Stomach smooth muscle (tissue), 2 donors: ENCODE data around the gene PGS1.

Experiments used
- H3K27ac ChIP-seq: one replicate; pipeline ENCODE4 v1.7.0; 2013; ENCODE audit warnings: mild to moderate bottlenecking, low read length, inconsistent platforms
- H3K27me3 ChIP-seq, 2 donors: one replicate each; pipeline ENCODE4 v1.7.0; 2013; ENCODE audit warnings: low read length in 2 of 2; ENCODE audit not compliant: insufficient read depth in 2 of 2, control insufficient read depth in 1 of 2
- H3K36me3 ChIP-seq, 2 donors: one replicate each; pipeline ENCODE4 v1.7.0; 2013; ENCODE audit warnings: low read length in 2 of 2; ENCODE audit not compliant: control insufficient read depth in 2 of 2, insufficient read depth in 2 of 2
- H3K4me1 ChIP-seq: one replicate; pipeline ENCODE4 v1.7.0; 2013; ENCODE audit warnings: low read length; ENCODE audit not compliant: control insufficient read depth, insufficient read depth
- H3K4me3 ChIP-seq, 2 donors: one replicate each; pipeline ENCODE4 v1.7.0; 2013; ENCODE audit warnings: low read length in 2 of 2
- H3K9ac ChIP-seq, 2 donors: one replicate each; pipeline ENCODE4 v1.7.0; 2013; ENCODE audit warnings: low read length in 2 of 2, mild to moderate bottlenecking in 1 of 2
- H3K9me3 ChIP-seq, 2 donors: one replicate each; pipeline ENCODE4 v1.7.0; 2013; ENCODE audit warnings: low read length in 2 of 2; ENCODE audit not compliant: control insufficient read depth in 2 of 2
- donor health status: healthy.
- donor health status: Pancreatic carcinoma.

The PGS1 gene

DNA sequence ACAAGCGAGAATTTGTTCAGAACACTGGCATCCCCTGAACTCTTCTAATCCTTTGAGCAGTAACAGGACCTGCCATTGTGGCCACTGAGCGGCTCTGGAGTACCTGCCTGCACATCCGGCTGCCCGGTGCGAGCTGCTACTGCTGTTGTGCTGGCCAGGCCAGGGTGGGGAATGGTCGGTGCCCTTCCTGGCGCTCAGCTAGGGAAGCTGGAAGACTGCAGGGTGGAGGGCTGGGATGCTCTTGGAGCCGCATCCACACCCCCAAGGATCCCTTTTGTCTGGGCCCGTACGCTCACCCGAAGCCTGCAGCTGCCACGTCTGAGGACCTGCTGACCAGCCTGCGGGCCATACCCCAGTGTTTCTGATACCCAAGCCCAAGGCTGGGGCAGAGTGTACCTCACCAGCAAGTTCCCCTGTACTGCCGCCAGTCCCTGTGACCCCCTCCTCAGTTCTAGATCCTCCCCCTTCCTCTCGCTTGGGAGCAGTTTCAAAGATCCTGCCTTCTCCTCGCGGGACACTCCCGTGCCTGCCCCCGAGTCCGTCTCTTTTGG is 49.7 kb downstream of the PGS1 start:
- Histone ChIP-seq H3K9ac (no peak overlapping the region), H3K36me3 (peaks cover 11 to 19% of the 10 kb centered on the region in 2 donors), H3K9me3 (no peaks in the 10 kb centered on the region), H3K27ac (no peak overlapping the region), H3K27me3 (no peaks in the 10 kb centered on the region), H3K4me3 (peak overlapping the region in 1 of 2 donors; percentile 35), H3K4me1 (peaks cover 12% of the 10 kb centered on the region)

DNA sequence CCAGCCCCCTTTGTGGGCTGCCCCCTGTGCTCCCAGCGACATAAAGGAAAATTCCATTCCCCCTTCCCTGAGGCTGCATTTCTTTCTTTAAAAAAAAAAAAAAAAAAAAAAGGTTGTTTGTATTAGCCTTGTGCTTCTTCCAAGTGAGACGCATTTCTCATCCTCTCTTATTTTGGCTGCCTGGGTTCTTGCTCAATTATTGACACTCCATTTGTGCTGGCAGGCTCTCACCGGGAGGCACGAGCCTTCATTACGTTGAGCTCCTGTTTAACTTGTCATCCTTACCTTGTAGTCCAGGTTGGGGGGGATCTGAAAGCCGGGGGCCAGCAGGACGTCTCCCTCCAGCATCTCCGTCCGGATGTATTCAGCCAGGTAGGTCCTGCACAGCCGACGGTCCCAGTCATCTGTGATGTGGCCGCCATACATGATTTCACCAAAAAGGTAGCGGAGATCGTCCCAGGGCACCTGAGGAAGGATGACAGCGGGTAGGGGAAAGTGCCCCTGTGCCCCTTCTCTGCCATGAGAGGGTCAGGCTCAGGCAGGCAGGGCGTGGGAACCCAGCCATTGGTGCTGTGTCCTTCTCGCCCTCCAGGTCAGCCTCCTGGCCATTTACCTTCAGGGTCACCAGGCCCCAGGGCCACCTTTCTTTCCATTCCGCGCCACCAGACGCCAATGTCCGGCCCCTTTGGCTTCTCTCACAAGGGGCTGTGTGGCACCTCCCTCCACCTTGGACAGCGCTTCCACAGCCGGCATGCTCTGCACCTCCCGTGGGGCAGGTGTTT is 50.6 kb downstream of the PGS1 start:
- no peak overlapping the region for H3K27ac ChIP-seq
- no peak overlapping the region for H3K9ac ChIP-seq
- H3K27me3 ChIP-seq: no peaks in the 10 kb centered on the region
- H3K4me3 ChIP-seq: no peak overlapping the region
- H3K4me1 ChIP-seq: peaks cover 12% of the 10 kb centered on the region
- no peaks in the 10 kb centered on the region for H3K9me3 ChIP-seq
- H3K36me3 ChIP-seq: peaks cover 8 to 13% of the 10 kb centered on the region in 2 donors

DNA sequence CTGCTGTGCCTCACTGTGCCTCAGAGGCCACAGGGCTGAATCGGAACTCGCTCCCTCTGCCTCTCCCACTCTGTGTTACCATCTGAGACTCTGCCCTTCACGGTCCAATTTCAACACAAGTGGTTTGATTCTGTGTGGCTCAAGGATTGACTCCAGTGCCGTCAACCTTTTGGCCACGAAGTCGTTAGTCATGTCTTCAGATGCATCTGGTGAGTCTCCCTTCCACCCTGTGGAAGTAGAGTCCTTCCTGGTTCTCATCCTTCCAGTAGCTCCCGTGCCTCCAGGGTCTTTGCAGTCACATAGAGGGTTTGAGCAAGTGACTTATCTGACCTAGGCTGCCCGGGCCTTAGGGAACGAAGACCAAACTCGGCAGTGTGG is 51.2 kb downstream of the PGS1 start:
- H3K36me3 ChIP-seq: peaks cover 3 to 10% of the 10 kb centered on the region in 2 donors
- no peak overlapping the region for H3K4me3 ChIP-seq
- no peaks in the 10 kb centered on the region for H3K9me3 ChIP-seq
- peaks cover 12% of the 10 kb centered on the region for H3K4me1 ChIP-seq
- H3K27ac ChIP-seq: no peak overlapping the region
- H3K27me3 ChIP-seq: no peaks in the 10 kb centered on the region
- no peak overlapping the region for H3K9ac ChIP-seq

DNA sequence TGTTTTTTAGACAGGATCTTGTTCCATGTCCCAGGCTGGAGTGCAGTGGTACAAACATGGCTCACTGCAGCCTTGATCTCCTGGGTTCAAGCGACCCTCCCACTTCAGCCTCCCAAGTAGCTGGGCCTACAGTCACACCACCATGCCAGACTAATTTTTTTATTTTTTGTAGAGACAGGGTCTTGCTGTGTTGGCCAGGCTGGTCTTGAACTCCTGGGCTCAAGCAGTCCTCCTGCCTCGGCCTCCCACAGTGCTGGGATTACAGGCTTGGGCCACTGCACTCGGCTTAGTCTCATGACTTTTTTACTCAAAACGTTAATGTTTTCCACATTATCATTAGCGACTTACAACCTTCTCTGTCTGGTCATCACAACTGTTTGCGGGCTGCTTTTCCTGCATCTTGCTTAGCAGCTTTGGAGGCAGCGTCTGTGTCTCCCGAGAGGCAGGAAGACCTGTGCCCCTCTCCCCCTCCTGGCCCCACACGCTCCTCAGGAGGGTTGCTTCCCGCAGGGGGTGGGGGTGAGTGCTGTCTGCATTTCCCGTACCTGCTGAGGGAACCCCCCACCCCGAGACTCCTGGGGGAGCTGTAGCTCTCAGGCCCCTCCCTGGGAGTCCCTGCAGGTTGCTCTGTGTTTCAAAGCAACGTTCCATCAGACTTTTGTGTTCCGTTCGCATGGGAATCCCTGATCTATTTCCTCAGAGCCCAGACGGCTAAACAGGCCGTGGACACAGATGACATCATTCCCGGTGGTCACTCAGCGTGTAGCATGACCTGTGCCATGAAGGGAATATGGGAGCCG is 52.6 kb downstream of the PGS1 start:
- peaks cover 3% of the 10 kb centered on the region in 2 donors for H3K36me3 ChIP-seq
- H3K9ac ChIP-seq: no peak overlapping the region

DNA sequence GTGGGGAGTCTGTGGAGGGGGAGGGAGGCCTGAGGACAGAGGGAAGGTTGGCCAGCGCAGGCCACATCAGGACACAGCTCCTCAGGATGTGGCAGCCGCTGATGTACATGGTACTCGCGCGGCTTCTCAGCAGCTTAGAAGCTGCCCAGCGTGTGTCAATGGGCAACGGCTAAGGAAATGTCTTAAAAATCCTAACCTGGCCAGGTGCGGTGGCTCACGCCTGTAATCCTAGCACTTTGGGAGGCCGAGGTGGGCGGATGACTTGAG is 53.2 kb downstream of the PGS1 start:
- no peak overlapping the region for H3K9ac ChIP-seq
- H3K9me3 ChIP-seq: no peaks in the 10 kb centered on the region
- peaks cover 12% of the 10 kb centered on the region for H3K4me1 ChIP-seq
- peaks cover 0 to 3% of the 10 kb centered on the region in 2 donors for H3K27me3 ChIP-seq
- no peak overlapping the region for H3K27ac ChIP-seq
- H3K4me3 ChIP-seq: no peak overlapping the region
- peaks cover 2 to 3% of the 10 kb centered on the region in 2 donors for H3K36me3 ChIP-seq

More for the DNA sequence above, 52.6 kb downstream of the PGS1 start:
- Histone ChIP-seq H3K9me3 (no peaks in the 10 kb centered on the region), H3K27me3 (peaks cover 0 to 3% of the 10 kb centered on the region in 2 donors), H3K4me1 (peaks cover 12% of the 10 kb centered on the region), H3K4me3 (no peak overlapping the region), H3K27ac (no peak overlapping the region)

DNA sequence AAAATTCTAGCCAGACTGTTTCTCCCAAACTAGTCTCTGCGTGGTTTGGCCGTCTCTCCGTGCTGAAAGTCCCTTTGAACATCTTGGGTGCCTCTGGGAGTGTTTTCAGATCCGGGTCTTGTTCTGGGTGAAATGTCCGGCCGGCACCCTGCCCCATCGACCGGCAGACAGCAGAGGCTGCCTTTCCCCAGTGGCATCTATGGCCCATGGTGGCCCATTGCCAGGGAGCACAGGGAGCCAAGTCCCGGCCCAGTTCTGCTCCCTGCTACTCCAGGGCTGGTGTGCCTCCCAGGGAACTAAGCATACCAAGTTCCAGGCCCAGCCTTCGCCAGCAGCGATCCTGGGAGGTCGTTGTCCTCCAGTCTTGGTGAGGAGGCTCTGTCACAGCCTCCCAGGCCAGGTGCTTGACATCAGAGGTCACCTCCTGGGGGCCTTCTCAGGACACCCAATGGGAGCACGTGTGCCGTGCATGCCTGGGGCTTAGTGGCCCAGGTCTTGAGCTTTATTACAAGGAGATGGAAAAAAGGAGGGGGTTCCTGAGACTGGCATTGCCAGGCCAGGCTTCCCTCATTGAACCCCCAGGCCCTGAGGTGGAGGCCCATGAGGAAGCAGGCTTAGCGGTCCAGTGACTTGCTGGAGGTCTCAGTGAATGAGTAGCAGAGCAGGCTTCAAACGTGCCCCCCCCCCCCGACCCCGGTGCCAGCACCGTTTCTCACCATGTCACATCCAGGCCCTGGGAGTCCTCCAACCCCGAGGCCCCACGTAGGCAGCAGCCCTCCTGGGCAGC is 54.0 kb downstream of the PGS1 start:
- H3K36me3 ChIP-seq: peaks cover 0 to 3% of the 10 kb centered on the region in 2 donors
- no peaks in the 10 kb centered on the region for H3K9me3 ChIP-seq
- H3K4me1 ChIP-seq: peaks cover 12% of the 10 kb centered on the region
- H3K27me3 ChIP-seq: peaks cover 8 to 9% of the 10 kb centered on the region in 2 donors
- no peak overlapping the region for H3K9ac ChIP-seq
- H3K27ac ChIP-seq: no peak overlapping the region
- no peak overlapping the region for H3K4me3 ChIP-seq

DNA sequence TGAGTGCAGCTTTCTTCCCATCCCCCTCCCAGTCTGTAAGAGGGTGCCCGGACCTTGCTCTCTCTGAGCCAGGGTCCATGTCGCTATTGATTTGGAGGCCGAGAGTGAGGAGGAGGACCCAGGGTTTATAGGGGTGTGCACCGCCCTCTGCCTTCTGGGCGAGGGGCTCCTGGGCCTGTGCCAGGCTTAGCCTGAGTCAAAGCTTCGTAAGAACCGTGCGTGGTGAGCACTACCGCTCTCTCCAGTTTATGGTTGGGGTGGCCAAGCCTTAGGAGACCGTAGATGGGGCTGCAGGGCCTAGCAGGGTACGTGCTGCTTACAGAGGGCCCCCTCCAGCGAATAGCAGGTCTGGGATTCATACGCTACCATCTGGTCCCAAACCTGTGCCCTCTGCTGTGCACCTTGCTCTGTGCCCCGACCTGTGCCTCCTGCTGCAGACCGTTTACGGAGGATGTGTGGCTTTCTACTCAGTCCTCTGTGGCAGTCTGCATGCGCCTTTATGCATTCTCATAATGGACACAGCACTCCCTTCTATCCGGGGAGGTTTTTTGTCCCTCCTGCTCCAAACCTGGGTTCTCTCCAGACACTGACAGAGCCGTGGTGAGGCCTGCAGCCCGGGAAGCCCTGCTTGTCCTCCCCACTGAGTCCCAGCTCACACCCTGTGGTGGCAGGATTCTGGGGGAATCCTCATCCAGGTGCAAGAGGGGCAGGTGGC is 54.7 kb downstream of the PGS1 start:
- Histone ChIP-seq H3K4me1 (peaks cover 12% of the 10 kb centered on the region), H3K9ac (no peak overlapping the region), H3K4me3 (no peak overlapping the region), H3K9me3 (no peaks in the 10 kb centered on the region), H3K27ac (no peak overlapping the region), H3K36me3 (peaks cover 0 to 3% of the 10 kb centered on the region in 2 donors), H3K27me3 (peaks cover 14 to 16% of the 10 kb centered on the region in 2 donors)

DNA sequence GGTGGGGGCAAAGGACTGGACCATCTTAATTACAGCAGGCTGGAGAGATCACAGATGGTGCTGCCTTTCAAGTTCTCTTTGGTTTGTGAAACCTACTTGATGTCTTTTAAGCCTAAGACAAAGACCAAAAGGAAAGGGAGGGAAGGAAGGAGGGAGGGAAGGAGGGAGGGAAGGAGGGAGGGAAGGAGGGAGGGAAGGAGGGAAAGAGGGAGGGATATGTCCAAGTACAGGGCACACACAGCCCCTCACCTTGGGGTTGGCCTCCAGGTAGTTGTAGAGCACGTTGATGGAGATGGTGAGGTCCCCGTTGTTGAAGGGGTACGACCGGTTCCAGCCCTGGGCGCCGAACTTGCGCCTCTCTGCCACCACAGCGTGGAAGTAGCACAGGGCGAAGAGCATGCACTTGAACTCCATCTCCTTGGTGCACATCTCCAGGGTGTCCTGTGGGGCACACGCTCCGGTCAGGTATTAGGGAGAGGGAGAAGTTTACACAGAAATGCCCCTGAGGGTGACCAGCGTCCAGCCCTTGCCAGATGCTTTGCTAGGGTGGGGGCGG is 55.4 kb downstream of the PGS1 start:
- no peak overlapping the region for H3K27ac ChIP-seq

DNA sequence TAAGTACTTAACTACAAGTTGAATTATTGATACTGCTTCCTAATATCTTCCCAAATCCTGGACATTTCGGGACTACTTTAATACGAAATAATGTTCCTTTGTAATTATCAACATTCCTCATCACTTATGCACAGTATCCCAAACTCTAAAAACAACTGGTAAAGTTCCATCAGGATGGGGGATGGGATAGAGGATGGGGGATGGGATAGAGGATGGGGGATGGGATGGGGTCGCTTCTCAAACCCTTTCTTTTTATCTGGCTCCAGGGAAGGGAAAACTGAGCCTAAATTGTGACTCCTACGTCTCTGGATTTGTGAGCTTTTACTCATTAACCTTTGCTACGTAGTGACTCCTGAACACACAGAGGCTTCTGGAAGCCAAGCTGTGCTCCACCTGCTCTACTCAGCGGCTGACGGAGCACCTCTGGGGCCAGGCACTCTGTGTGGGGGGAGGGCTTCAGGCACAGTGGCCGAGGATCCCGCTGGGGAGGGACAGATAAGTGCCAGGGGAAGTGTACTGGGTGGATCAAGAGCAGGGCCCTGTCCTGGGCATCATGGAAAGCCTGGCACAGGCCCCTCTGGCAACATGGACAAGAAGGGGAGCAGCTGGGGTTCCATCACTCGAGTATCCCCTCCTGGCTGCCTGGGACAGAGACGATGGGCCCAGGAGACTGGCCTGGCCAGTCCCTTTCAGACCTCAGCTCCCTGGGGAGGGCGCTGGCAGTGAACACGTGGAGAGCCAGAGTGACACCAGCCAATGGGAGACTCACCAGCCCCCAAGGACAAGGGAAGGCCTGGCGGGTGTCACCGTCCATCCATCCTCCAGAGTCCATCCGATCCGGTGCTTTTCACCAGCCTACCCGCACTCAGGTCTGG is 56.2 kb downstream of the PGS1 start:
- Histone ChIP-seq H3K36me3 (no peaks in the 10 kb centered on the region), H3K4me3 (no peak overlapping the region), H3K27me3 (peaks cover 14 to 16% of the 10 kb centered on the region in 2 donors), H3K4me1 (peaks cover 3% of the 10 kb centered on the region), H3K27ac (no peak overlapping the region), H3K9ac (no peak overlapping the region), H3K9me3 (no peaks in the 10 kb centered on the region)

More for the DNA sequence above, 55.4 kb downstream of the PGS1 start:
- Histone ChIP-seq H3K36me3 (peaks cover 0 to 3% of the 10 kb centered on the region in 2 donors), H3K9me3 (no peaks in the 10 kb centered on the region), H3K4me3 (no peak overlapping the region), H3K27me3 (peaks cover 14 to 16% of the 10 kb centered on the region in 2 donors), H3K4me1 (peaks cover 7% of the 10 kb centered on the region), H3K9ac (no peak overlapping the region)
